Activated B cell treated with CpG ODN at 0.5 μM for 24 hours (primary cell): Measurements from ENCODE around the gene ASMTL. TPM values are rescaled to one million over a fixed set of nuclear protein-coding genes. Genes with fewer than 3 reads are reported as not detected.
A peak's percentile ranks its signal among the peaks of the same experiment; 100 is the strongest.

ENCODE experiments used
- ATAC-seq: fragments of 200-7000 bp; cut with Tn5 transposase; one replicate; pipeline ENCODE4 v1.10.0; 2021; ENCODE audit warnings: low read depth, mild to moderate bottlenecking, moderate library complexity
- CTCF ChIA-PET: fragments of 350-600 bp; sonication (Branson Sonifier 250); formaldehyde crosslinking; loops from one replicate; lab custom pipeline; 2021; ENCODE audit warnings: antibody characterized with exemption; lab: Charles Lee
- POLR2A ChIA-PET: fragments of 350-600 bp; sonication (Branson Sonifier 250); formaldehyde crosslinking; loops from one replicate; lab custom pipeline; 2021; ENCODE audit warnings: antibody characterized with exemption; lab: Charles Lee
- DNase-seq: peaks from one replicate; pipeline ENCODE4 v3.0.0; 2022
- H3K27ac Mint-ChIP-seq: one replicate; pipeline ENCODE4 v1.8.0; 2020; ENCODE audit warnings: mixed read lengths
- H3K27me3 Mint-ChIP-seq: one replicate; pipeline ENCODE4 v1.8.0; 2021; ENCODE audit warnings: mixed read lengths
- H3K36me3 Mint-ChIP-seq: one replicate; pipeline ENCODE4 v1.8.0; 2021; ENCODE audit warnings: low read depth, mixed read lengths
- H3K4me1 Mint-ChIP-seq: one replicate; pipeline ENCODE4 v1.8.0; 2021; ENCODE audit warnings: mixed read lengths
- H3K4me3 Mint-ChIP-seq: one replicate; pipeline ENCODE4 v1.8.0; 2020; ENCODE audit warnings: mild to moderate bottlenecking, mixed read lengths
- H3K9me3 Mint-ChIP-seq: one replicate; pipeline ENCODE4 v1.8.0; 2020; ENCODE audit warnings: mixed read lengths
- intact Hi-C: fragments of 100-400 bp; cut with micrococcal nuclease; formaldehyde crosslinking; loops from one replicate; pipeline ENCODE4 v1.15.1; 2024
- total RNA-seq: library from RNA; stranded (reverse); gene quantifications from 2 replicates; pipeline ENCODE4 v1.2.3, GENCODE V29; 2022
- TF ChIP-seq, protein P1 (sequence below): fragments of 200-600 bp; IDR thresholded peaks from one replicate; pipeline ENCODE4 v1.8.0; 2022; ENCODE audit warnings: antibody characterized with exemption, mild to moderate bottlenecking

ASMTL gene
- total RNA-seq, 1 donor from 2014 or later: 52.1 TPM

GRCh38 chrX:1480082-1480785, 27.5 kb upstream of the ASMTL start:
- CTCF ChIA-PET: no interaction called here
- Mint-ChIP-seq H3K27me3 (no peaks in the 10 kb centered on the region), H3K9me3 (peaks cover 4% of the 10 kb centered on the region), H3K36me3 (peaks cover 74% of the 10 kb centered on the region), H3K27ac (peak overlapping the region; percentile 97), H3K4me1 (peaks cover 92% of the 10 kb centered on the region), H3K4me3 (peak overlapping the region; percentile 72)
- POLR2A ChIA-PET: no interaction called here
- DNase-seq: peak; percentile 18
- TF ChIP-seq, protein P1, sequence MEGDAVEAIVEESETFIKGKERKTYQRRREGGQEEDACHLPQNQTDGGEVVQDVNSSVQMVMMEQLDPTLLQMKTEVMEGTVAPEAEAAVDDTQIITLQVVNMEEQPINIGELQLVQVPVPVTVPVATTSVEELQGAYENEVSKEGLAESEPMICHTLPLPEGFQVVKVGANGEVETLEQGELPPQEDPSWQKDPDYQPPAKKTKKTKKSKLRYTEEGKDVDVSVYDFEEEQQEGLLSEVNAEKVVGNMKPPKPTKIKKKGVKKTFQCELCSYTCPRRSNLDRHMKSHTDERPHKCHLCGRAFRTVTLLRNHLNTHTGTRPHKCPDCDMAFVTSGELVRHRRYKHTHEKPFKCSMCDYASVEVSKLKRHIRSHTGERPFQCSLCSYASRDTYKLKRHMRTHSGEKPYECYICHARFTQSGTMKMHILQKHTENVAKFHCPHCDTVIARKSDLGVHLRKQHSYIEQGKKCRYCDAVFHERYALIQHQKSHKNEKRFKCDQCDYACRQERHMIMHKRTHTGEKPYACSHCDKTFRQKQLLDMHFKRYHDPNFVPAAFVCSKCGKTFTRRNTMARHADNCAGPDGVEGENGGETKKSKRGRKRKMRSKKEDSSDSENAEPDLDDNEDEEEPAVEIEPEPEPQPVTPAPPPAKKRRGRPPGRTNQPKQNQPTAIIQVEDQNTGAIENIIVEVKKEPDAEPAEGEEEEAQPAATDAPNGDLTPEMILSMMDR: no peak
- peak; percentile 4 for ATAC-seq
- intact Hi-C loops: no loop called here

DNA sequence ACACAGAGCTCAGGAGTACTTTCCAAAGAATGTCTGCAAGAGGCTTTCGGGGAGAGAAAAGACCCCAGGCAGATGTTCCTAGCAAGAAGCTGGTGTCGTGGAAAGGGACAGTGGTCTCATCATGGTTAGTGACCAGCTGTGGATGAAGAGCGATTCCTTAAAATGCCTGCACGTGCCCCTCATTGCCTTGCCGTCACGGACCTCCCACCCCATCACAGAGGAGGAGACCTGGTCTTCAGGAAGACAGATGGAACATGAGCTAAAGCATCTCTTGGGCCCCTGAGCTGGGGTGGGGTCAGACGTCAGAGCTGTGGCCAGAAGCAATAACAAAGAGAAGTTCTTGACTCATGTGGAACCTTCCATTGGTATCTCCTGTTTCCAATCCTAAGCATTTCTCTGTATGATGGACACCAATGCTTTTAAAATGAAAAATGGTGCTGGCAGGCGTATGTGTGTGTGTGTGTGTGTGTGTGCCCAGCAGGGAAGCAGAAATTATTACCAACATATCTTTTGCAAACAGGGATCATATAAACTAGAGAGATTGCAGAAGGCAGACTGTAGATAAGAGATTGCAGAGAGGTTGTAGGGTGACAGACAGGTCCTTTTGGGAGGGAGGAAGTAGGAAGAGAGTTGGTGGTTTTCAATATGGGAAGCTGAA, 25.2 kb upstream of the ASMTL start:
- peaks cover 82% of the 10 kb centered on the region for H3K4me1 Mint-ChIP-seq
- peak overlapping the region; percentile 61 for H3K27ac Mint-ChIP-seq
- intact Hi-C loops: no loop called here
- no peak for ATAC-seq
- TF ChIP-seq, protein P1: no peak
- peak overlapping the region; percentile 35 for H3K4me3 Mint-ChIP-seq
- CTCF ChIA-PET: no interaction called here
- H3K36me3 Mint-ChIP-seq: peaks cover 80% of the 10 kb centered on the region
- DNase-seq: peak; percentile 14
- POLR2A ChIA-PET: no interaction called here
- H3K27me3 Mint-ChIP-seq: no peaks in the 10 kb centered on the region
- H3K9me3 Mint-ChIP-seq: peaks cover 6% of the 10 kb centered on the region

DNA sequence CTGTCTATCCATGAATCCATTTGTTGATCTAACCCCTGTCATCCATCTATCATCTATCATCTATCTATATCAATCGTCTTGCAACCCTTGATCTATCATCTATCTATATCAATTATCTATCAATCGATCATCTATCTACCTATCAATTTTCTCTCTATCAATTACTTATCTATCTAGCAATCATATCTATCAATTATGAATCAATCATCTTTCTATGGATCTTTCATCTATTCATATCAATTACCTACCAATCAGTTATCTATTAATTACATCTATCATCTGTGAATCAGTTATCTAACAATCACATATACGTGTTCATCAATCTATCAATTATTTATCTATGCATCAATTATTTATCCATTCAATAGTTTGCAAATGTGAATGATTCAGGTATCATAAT, 24.5 kb upstream of the ASMTL start:
- DNase-seq (no peak), ATAC-seq (no peak)
- POLR2A ChIA-PET: no interaction called here
- Mint-ChIP-seq H3K4me1 (peaks cover 82% of the 10 kb centered on the region), H3K27me3 (no peaks in the 10 kb centered on the region), H3K27ac (peak overlapping the region; percentile 61), H3K4me3 (peak overlapping the region; percentile 1), H3K36me3 (peaks cover 76% of the 10 kb centered on the region), H3K9me3 (peaks cover 6% of the 10 kb centered on the region)
- intact Hi-C loops: no loop called here
- TF ChIP-seq, protein P1: no peak
- CTCF ChIA-PET: no interaction called here

GRCh38 chrX:1476682-1477081, 24.0 kb upstream of the ASMTL start:
- ATAC-seq (no peak), DNase-seq (no peak)
- Mint-ChIP-seq H3K4me3 (no peak overlapping the region), H3K9me3 (peaks cover 8% of the 10 kb centered on the region), H3K4me1 (peaks cover 82% of the 10 kb centered on the region), H3K27ac (no peak overlapping the region), H3K36me3 (peaks cover 76% of the 10 kb centered on the region), H3K27me3 (no peaks in the 10 kb centered on the region)
- CTCF ChIA-PET: no interaction called here
- TF ChIP-seq, protein P1: no peak
- POLR2A ChIA-PET: no interaction called here
- intact Hi-C loops: no loop called here

DNA sequence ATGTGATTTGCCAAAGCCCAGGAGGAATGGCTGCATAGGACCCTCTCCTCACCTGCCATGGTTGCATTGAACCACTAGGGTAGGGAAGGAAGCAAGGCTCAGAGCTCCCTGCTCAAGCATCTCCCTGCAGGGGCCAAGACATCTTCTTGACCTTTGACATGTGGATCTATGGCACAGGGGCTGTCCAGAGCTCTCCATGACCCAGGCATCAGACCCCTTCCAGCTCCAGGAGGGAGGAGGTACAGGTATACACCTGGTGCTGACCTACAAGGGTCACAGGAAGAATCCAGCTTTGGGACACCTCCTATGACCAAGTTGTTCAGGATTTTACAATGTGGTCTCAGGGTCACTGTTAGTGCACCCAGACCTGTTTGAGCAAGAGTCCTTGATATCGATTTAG, 23.2 kb upstream of the ASMTL start:
- H3K9me3 Mint-ChIP-seq: peaks cover 8% of the 10 kb centered on the region
- TF ChIP-seq, protein P1: no peak
- CTCF ChIA-PET: no interaction called here
- intact Hi-C loops: no loop called here
- peaks cover 74% of the 10 kb centered on the region for H3K36me3 Mint-ChIP-seq
- H3K27ac Mint-ChIP-seq: no peak overlapping the region
- POLR2A ChIA-PET: no interaction called here
- DNase-seq (peak; percentile 12), ATAC-seq (no peak)
- H3K4me1 Mint-ChIP-seq: peaks cover 81% of the 10 kb centered on the region
- no peaks in the 10 kb centered on the region for H3K27me3 Mint-ChIP-seq
- H3K4me3 Mint-ChIP-seq: no peak overlapping the region
